HG03045 (cell line): Measurements from ENCODE around the gene NINL.

Experiments used
- ATAC-seq: cut with Tn5 transposase; IDR thresholded peaks from one replicate; pipeline ENCODE4 v1.9.1; 2021; ENCODE audit warnings: mild to moderate bottlenecking, moderate library complexity; ENCODE audit not compliant: unreplicated experiment

Gene NINL

GRCh38 chr20:25535762-25536161, 49.6 kb downstream of the NINL start:
- no peak for ATAC-seq

GRCh38 chr20:25534845-25535244, 50.5 kb downstream of the NINL start:
- no peak for ATAC-seq

GRCh38 chr20:25533920-25534700, 51.2 kb downstream of the NINL start:
- no peak for ATAC-seq

GRCh38 chr20:25532971-25533391, 52.4 kb downstream of the NINL start:
- no peak for ATAC-seq

GRCh38 chr20:25532015-25532751, 53.1 kb downstream of the NINL start:
- ATAC-seq: no peak

- no peak for ATAC-seq
Measured at GRCh38 chr20:25529295-25529951, 55.9 kb downstream of the NINL start.

- ATAC-seq: no peak
Measured at GRCh38 chr20:25527949-25528348, 57.4 kb downstream of the NINL start.

GRCh38 chr20:25526446-25526845, 58.9 kb downstream of the NINL start:
- ATAC-seq: no peak

- ATAC-seq: no peak
Measured at GRCh38 chr20:25525867-25526266, 59.5 kb downstream of the NINL start.

- no peak for ATAC-seq
Measured at GRCh38 chr20:25525295-25525694, 60.0 kb downstream of the NINL start.

GRCh38 chr20:25521382-25521781, 63.9 kb downstream of the NINL start:
- ATAC-seq: no peak

GRCh38 chr20:25517124-25517523, 68.2 kb downstream of the NINL start:
- no peak for ATAC-seq

- ATAC-seq: no peak
Measured at GRCh38 chr20:25514747-25515340, 70.5 kb downstream of the NINL start.

- no peak for ATAC-seq
Measured at GRCh38 chr20:25514195-25514594, 71.1 kb downstream of the NINL start.

GRCh38 chr20:25512709-25513108, 72.6 kb downstream of the NINL start:
- ATAC-seq: no peak

GRCh38 chr20:25511183-25511582, 74.1 kb downstream of the NINL start:
- no peak for ATAC-seq

GRCh38 chr20:25510721-25511120, 74.6 kb downstream of the NINL start:
- ATAC-seq: no peak

GRCh38 chr20:25510202-25510601, 75.1 kb downstream of the NINL start:
- ATAC-seq: no peak

- no peak for ATAC-seq
Measured at GRCh38 chr20:25509084-25509483, 76.2 kb downstream of the NINL start.

GRCh38 chr20:25508083-25508770, 77.1 kb downstream of the NINL start:
- ATAC-seq: no peak
